NCI-H1436 treated with DMSO at 0.1 percent for 48 hours (cell line): ENCODE results near the gene RBBP8.

ENCODE experiments used
- DNase-seq: peaks from one replicate; lab custom pipeline; 2025; lab: John Stamatoyannopoulos, UW

RBBP8 gene

DNA sequence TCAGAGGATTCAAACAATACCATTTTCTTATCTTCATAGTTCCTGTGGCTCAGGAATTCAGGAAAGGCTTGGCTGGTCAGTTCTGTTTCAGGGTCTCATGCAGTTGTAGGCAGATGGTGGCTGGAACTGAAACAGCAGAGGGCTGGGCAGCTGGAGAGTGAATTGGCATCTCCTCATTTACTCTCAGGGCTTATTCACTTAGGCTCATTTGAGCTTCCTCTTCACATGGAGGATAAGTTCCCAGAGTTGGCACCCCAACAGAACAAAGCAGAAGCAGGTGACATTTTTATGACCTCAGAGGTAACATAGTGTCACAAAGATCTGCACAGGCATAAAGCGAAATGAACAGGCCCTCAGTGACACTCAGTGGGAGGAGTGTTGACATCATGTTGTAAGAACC lies 66.1 kb downstream of the RBBP8 start:
- no peak for DNase-seq

DNA sequence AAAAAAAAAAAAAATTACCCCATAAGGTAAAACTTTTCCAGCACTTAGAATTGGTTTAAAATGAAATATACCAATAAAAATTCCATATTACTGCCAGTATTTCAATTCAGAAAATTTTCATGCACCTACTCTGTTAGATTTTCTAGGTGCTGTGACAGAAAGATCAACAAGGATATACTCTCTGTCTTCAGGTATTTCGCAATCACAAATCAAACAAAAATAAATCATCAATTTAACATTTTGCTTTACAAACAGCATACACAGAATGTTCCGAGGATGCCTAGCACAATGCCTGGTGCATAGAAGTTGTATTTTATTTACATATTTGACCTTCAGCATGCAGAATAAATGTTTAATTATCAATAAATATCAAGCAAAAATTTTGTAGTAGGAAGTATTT lies 66.5 kb downstream of the RBBP8 start:
- no peak for DNase-seq

DNA sequence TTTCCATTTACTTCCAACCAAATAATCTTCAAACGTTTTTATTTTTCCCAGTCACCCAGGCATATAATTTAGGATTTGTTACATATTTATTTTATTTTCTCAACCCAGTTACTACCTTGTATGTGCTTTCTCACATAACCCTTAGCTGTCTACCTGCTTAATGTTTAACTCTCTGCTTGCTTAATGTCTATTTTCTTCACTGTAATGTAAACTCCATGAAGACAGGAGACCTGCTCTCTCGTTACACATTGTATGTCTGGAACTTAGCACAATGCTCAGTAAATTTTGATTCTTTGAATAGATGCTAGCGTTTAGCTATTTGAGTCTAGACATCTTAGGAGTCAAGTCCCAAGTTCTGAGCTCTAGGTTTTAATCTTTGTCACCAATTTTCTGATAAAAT lies 70.2 kb downstream of the RBBP8 start:
- DNase-seq: no peak

DNA sequence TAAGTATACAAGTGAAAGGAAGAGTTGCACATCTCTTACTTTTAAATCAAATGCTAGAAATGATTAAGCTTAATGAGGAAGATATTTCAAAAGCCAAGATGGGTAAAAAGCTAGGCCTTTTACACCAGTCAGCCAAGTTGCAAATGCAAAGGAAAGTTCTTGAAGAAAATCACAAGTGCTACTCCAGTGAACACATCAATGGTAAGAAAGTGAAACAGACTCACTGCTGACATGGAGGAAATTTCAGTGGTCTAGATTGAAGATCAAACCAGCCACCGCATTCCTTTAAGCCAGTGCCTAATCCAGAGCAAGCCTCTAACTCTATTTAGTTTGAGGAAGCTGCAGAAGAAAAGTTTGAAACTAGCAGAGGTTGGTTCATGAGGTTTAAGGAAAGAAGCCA lies 79.1 kb downstream of the RBBP8 start:
- no peak for DNase-seq

DNA sequence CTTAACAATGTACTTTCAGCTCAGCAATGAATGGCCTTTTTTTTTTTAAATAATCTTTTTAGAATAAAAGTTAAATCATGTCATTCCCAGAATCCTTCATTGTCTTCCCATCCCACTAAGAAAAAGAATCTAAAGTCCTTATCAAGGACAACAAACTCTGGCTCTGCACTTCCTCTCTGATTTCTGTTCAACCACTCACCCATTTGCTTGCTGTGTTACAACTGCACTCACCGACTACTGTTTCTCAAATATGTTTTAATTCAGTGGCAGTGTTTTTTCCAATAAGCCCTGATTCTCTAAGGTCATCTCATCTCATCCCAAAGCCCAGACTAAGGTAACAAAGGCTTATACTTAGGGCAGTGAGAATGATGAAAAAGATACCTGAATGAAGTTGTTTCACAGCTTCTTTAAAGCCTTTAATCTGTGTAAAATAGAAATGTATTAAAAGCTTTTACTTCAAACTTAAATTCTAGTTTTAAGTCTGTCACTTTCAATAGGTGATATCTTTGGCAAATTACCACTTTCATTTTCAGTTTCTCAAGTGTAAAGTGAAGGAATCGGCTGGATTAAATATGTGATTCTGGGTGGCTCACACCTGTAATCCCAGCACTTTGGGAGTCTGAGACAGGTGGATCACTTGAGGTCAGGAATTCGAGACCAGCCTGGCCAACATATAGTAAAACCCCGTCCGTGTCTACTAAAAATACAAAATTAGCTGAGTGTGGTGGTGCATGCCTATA lies 87.6 kb downstream of the RBBP8 start:
- no peak for DNase-seq

DNA sequence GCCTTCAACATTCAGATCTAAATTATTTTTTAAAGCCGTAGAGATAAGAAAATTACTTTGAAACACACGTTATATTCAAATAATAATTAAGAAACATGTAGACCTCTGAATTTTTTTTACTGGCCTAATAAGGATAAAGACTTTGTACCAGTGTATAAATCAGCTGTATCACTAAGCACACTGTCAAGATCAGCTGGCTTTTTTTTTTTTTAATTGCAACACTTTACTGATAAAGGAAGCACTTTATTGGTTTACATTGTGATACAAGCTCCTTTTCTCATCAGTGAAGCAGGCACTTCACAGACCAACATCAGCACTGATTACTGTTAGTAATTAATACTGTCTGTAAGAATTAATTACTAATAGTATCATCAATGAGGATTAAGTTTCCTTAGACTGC lies 88.5 kb downstream of the RBBP8 start:
- no peak for DNase-seq

DNA sequence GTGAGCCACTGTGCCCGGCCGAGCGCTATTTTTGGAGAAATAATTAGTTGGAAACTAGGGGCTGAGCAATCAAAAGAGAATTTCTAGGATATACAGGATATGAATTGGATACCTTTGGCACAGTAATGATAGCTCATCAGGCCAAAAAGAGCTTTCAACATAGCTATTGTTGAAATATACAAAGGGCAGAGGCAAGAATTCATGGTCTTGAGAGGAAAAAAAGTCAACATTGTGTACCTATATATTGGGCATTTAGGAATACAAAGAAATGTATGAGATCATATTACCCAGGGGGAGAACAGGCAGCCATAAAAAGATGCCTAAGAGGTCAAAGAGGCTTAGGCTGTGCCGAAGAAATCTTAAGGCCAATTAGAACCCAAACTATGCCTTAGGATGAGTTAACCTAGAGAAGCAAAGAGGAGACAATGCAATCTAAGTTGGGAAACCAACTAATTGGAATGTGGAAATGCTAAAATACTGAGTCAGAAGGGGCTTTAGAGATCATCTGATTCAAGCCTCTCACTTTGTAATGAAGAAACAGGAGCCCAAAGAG lies 99.0 kb downstream of the RBBP8 start:
- no peak for DNase-seq

DNA sequence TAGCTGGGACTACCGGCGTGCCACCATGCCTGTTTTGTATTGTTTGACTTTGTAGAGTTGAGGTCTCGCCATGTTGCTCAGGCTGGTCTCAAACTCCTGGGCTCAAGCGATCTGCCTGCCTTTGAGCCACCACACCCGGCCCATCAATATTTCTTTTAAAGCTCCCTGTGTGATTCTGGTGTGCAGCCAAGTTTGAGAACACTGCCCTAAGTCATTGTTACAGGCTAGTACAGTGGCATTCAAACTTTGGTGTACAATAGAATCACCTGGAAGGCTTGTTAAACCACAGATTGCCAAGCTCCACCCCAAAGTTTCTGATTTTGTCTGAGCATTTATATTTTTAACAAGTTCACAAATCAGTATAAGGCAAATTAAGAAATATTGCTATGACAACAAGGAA lies 99.9 kb downstream of the RBBP8 start:
- no peak for DNase-seq

DNA sequence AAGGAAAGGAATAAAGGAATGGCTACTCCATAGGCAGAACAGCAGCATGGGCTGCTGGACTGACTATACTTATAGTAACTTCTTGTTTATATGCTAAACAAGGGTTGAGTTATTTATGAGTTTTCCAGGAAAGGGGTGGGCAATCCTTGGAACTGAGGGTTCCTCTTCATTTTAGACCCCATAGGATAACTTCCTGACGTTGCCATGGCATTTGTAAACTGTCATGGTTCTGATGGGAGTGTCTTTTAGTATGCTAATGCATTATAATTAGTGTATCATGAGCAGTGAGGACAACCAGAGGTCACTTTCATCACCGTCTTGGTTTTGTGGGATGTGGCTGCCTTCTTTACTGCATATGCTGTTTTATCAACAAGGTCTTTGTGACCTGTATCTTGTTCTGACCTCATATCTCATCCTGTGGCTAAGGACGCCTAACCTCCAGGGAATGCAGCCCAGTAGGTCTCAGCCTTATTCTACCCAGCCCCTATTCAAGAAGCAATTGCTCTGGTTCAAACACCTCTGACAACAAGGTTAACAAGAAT lies 103.6 kb downstream of the RBBP8 start:
- no peak for DNase-seq

DNA sequence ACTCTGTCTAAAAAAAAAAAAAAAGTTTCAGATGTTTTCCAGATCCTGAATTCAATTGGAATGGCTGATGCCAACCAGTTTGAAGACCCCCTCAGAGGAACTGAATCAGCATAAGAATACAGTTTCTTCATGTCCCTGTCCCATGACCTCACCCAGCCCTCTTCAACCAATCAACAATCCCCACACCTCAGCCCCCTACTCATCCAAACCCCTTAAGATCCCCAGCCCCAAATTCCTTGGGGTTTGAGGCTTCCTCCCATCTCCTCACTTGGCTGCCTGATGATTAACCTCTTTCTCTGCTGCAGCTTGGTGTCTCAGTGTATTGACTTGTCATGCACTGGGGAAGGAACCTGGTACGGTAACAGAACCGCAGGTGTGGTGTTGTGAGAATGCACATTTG lies 104.5 kb downstream of the RBBP8 start:
- DNase-seq: no peak

DNA sequence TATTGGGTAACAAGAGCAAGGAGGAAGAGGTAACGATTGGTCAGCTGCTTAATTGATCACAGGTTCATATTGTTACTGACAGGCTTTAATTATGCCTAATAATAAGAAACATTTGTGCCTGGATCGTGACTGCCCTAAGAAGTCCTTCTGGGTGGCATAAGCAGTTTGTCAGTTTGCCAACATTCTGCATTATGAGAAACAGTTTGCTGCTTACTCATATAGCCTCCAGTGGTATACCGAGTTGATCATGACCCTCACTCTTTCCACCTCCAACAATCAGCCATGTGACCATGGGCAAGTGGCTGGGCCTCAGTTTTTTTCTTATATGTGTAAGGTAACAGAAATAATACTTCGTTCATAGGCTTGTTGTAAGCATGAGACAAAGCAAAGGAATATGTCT lies 105.6 kb downstream of the RBBP8 start:
- DNase-seq: no peak

DNA sequence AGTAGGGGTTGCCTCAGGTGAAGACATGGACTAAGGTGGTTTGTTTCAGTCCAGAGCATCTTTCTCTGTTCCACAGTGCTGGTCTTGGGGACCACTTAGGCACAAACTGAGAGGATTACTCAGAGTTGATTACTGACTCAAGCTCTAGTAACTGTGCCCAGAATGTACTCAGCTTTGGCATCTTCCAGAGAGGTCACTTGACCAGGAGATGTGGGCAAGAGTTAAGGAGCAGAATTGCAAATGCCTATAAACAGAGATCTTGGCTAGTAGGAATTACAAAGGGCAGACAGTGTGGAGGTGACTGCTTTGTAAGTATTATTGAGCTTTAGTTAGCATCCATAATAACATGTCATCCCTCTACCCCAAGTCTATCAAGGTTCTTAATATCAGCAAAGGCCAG lies 109.0 kb downstream of the RBBP8 start:
- no peak for DNase-seq

DNA sequence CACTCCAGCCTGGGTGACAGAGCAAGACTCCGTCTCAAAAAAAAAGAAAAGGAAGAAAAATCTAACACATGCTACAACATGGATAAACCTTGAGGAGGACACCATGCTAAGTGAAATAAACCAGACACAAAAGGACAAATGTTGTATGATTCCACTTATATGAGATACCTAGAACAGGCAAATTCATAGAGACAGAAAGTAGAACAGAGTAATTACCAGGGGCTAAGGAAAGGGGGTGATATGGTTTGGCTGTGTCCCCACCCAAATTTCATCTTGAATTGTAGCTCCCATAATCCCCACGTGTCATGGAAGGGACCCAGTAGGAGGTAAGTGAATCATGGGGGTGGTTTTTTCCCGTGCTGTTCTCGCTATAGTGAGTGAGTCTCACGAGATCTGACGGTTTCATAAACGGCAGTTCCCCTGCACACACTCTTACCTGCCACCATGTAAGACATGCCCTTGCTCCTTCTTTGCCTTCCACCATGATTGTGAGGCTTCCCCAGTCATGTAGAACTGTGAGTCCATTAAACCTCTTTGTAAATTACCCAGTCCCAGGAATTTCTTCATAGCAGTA lies 110.8 kb downstream of the RBBP8 start:
- no peak for DNase-seq

DNA sequence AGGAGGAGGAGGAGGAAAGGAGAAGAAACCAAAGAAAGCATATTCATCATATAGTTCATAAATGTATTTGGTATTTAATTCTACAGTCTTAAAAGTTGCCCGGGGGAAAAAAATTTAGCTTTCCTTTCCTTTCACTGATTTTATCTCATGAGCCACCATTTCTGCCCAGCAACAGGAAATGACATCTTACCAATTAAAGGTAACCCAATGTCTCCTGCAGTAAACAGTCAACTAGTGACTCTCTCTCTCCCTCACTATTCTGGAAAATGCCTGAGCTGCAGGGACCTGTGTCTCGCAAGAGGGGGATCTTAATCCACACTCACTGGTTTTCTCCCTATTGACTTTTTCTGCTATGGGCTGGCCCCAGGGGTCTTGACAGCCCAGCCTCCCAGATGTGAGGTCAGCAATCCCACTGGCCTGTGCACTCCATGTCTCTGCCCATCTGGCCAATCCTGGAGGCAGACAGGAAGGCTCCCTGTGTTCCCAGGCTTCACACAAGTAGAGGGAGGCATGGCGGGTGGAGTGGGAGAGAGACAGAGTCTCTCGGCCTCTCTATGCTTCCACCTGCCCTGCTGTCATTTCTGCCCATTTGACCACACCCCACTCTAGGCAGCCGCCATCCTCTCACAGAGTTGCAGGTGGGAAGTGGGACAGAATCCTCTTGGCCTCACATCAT lies 116.7 kb downstream of the RBBP8 start:
- no peak for DNase-seq

DNA sequence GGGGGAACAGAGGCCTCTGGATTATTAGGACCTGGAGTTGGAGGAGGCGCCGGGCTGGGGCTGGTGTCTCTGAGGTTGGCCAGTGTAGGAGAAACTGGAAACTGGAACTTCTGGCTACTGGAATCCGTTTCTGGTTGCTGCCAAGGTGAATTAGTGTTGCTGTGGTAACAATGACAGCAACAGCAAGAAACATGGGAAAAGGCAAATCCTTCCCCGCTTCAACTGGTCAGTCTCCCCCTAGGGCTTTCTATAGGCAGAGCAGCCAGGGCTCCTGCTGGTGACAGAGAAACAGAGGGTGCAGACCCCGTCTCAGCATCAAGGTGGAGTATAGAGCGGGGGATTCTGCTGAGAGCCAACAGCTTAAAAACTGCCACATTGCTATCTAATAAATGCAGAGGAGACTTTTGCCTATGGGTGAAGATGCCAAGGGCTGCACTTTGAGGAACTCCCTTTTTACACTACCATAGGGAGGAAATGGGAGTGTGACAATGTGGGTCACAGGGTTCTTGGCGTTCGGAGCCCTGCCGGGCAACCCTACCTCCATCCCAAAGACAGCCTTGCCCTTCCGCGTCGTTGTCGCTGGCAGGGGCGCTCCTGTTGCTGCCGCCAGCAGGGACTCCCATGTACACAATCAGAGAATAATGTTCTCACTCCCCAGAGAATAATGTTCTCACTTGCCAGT lies 120.8 kb downstream of the RBBP8 start:
- peak; percentile 13 for DNase-seq

DNA sequence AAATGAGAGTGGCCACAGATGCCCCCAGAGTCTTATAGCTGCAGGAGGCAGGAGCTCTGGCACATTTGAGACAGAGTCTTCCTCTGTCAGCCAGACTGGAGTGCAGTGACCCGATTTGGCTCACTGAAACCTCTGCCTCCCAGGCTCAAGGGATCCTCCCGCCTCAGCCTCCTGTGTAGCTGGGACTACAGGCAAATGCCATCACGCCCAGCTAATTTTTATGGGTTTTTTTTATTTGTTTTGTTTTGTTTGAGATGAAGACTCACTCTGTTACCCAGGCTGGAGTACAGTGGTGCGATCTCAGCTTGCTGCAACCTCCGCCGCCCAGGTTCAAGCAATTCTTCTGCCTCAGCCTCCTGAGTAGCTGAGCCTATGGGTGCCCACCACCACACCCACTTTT lies 121.4 kb downstream of the RBBP8 start:
- DNase-seq: no peak

DNA sequence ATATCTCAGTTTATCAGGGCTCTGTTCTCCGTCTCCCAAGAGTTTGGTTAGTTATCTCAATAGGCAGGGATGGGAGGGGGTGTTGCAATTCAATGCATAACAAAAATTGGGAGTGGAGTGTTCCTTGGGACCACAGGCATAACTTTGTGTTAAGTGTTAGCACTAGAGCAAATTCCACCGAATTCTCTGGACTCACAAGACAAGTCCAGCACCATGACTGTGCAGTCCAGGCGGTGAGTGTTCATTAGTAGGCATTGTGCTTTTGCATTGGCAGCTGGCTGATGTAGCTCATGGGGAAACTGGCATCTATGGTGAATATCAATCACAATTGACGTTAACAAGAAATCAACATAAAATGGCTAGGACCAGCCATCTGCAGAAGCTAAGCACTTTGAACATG lies 123.2 kb downstream of the RBBP8 start:
- DNase-seq: no peak

DNA sequence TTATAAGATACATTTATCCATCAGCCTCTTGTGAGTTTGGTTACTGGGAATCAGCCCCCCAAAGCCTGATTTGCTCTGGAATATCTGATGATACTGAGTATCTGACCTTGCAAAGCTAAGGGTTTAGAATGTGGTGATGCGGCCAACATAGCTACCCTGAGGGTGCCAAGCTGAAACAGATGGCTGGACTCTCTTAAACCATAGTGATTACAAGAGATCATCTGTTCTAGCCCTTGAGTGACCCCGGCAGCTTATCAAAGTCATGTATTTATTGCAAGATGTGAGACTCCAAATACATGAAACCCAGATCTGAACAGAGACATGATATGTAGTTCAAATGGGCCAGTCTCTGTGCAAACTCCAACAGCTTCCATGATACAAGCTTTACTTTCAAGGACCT lies 124.0 kb downstream of the RBBP8 start:
- no peak for DNase-seq

DNA sequence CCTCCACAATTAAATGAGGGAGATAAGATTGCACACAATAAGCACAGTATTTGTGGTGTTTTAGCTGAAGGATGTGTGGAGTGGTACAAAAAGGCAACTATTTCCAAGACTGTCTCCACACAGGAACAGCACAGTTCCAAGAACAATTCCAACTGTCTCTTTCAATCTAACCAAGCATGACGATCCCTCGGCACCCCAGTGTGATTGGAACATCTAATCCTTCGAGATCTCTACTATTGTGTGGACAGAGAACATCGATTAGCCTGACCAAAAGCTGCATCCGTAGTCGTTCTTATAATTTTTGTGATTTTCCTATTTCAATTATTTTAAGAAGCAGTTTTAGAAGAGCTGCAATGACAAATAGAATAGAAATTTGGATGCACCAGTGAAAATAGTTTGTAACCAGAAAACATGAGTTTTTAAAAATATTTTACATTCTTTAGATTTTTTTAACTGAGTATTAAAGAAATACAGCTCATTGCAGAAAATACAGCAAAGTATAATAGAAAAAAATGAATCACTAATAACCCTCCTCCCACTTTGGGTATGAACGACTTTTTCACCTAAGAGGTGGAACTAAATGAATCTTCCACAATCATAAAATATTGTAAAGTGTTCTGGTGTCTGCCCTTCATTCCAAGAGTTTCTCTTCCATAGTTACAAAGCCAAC lies 125.8 kb downstream of the RBBP8 start:
- DNase-seq: no peak

DNA sequence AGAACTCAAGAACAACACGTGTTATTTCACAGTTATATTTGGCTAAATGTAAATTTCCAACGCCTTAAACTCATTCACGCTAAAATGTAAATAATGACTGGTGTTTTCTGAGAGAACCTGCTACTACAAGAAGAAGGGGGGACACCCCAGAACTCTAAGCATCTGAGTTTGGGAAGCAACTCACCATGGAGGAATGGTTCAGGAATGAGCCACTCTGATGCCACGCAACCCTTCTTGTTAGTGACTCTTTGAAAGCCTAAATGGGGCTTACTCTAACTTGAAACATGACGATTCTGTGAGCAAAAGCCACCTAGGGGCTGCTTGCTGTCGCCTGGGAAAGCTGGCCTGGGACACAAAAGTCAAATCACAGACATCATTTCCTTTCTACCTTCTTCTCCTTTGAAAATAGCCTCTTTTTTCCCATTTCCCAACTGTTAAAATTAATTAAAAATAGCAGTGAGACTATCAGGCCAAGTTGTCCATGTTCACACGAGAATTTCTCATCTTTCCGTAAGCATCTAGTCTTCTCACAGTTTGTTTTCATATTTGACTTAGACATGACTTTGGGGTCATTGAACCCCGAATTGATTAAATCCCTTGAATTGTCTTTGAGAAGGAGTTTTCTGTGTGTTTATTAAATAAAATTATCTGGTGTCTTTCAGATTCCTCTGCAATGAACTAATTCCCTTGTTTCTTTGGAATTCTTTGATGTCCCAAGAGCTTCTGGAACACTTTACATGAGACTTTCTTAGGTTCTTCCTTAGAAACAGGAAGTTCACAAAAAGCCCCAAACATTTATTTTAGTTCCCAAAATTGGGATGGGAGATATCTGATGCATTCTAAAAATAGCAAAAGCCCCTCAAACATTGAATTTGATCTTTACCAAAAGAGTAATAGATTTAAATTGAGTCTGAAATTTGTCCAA lies 126.7 kb downstream of the RBBP8 start:
- DNase-seq: no peak

DNA sequence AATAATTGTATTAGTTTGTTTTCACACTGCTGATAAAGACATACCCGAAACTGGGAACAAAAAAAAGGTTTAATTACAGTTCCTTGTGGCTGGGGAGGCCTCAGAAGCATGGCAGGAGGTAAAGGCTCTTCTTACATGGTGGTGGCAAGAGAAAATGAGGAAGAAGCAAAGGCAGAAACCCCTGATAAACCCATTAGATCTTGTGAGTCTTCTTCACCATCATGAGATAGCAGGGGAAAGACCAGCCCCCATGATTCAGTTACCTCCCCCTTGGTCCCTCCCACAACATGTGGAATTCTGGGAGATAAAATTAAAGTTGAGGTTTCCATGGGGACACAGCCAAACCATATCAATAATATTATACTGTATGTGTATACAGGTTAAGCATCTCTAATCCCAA lies 128.9 kb downstream of the RBBP8 start:
- DNase-seq: no peak
